ENCODE measurements around the gene MBD6. TPM values are rescaled to one million over a fixed set of nuclear protein-coding genes. Genes with fewer than 3 reads are reported as not detected.

MBD6 gene
- total and polyA plus RNA-seq, 2 donors from 2014 or later: 38.4 to 118 TPM

GRCh38 chr12:57497223-57498131, 25.1 kb upstream of the MBD6 start:
- TF ChIP-seq CTCF (IDR thresholded peaks at IDR 0.05; ENCODE audit: borderline replicate concordance, extremely low read depth, insufficient read depth): no peak

GRCh38 chr12:57498132-57498502, 24.5 kb upstream of the MBD6 start:
- Histone ChIP-seq H3K27me3 (ENCODE audit: control insufficient read depth, insufficient read depth, low read length) (no peaks in the 10 kb centered on the region), H3K4me1 (ENCODE audit: control insufficient read depth in 2 of 3, insufficient read depth in 2 of 3, low read depth in 1 of 3, low read length in 3 of 3) (no peaks in the 10 kb centered on the region), H3K9ac (ENCODE audit: low read length in 3 of 3) (no peak overlapping the region), H3K36me3 (ENCODE audit: control insufficient read depth in 2 of 3, insufficient read depth in 3 of 3, low read length in 3 of 3) (peaks cover 4 to 36% (median 26%) of the 10 kb centered on the region in 3 donors), H3K4me3 (ENCODE audit: low read length in 3 of 3) (no peak overlapping the region), H3K27ac (ENCODE audit: low read depth in 2 of 2, low read length in 2 of 2) (no peak overlapping the region), H3K9me3 (ENCODE audit: control insufficient read depth in 2 of 3, insufficient read depth in 1 of 3, low read length in 3 of 3) (no peaks in the 10 kb centered on the region)
- no peak for FAIRE-seq
- intact Hi-C loops (cut with DNase I): no loop called here
- DNase-seq: peak in 1 of 5 donors; percentile 69
- no peak for TF ChIP-seq CTCF (IDR thresholded peaks at IDR 0.05; ENCODE audit: borderline replicate concordance, extremely low read depth, insufficient read depth)

More at GRCh38 chr12:57497223-57498131, 25.1 kb upstream of the MBD6 start:
- H3K9ac ChIP-seq (ENCODE audit: low read length in 3 of 3): no peak overlapping the region
- H3K4me1 ChIP-seq (ENCODE audit: control insufficient read depth in 2 of 3, insufficient read depth in 2 of 3, low read depth in 1 of 3, low read length in 3 of 3): no peaks in the 10 kb centered on the region
- no peaks in the 10 kb centered on the region for H3K27me3 ChIP-seq (ENCODE audit: control insufficient read depth, insufficient read depth, low read length)
- DNase-seq (no peak), FAIRE-seq (no peak)
- H3K9me3 ChIP-seq (ENCODE audit: control insufficient read depth in 2 of 3, insufficient read depth in 1 of 3, low read length in 3 of 3): no peaks in the 10 kb centered on the region
- peaks cover 4 to 39% (median 26%) of the 10 kb centered on the region in 3 donors for H3K36me3 ChIP-seq (ENCODE audit: control insufficient read depth in 2 of 3, insufficient read depth in 3 of 3, low read length in 3 of 3)
- H3K4me3 ChIP-seq (ENCODE audit: low read length in 3 of 3): no peak overlapping the region
- H3K27ac ChIP-seq (ENCODE audit: low read depth in 2 of 2, low read length in 2 of 2): no peak overlapping the region
- intact Hi-C loops (cut with DNase I): no loop called here

- FAIRE-seq: no peak
- H3K9me3 ChIP-seq (ENCODE audit: control insufficient read depth in 2 of 3, insufficient read depth in 1 of 3, low read length in 3 of 3): no peaks in the 10 kb centered on the region
- intact Hi-C loops (cut with DNase I): no loop called here
- H3K4me3 ChIP-seq (ENCODE audit: low read length in 3 of 3): no peak overlapping the region
- no peaks in the 10 kb centered on the region for H3K4me1 ChIP-seq (ENCODE audit: control insufficient read depth in 2 of 3, insufficient read depth in 2 of 3, low read depth in 1 of 3, low read length in 3 of 3)
- DNase-seq: no peak
- H3K36me3 ChIP-seq (ENCODE audit: control insufficient read depth in 2 of 3, insufficient read depth in 3 of 3, low read length in 3 of 3): peaks cover 4 to 36% (median 26%) of the 10 kb centered on the region in 3 donors
- H3K27me3 ChIP-seq (ENCODE audit: control insufficient read depth, insufficient read depth, low read length): no peaks in the 10 kb centered on the region
- no peak for TF ChIP-seq CTCF (IDR thresholded peaks at IDR 0.05; ENCODE audit: borderline replicate concordance, extremely low read depth, insufficient read depth)
- H3K27ac ChIP-seq (ENCODE audit: low read depth in 2 of 2, low read length in 2 of 2): no peak overlapping the region
- H3K9ac ChIP-seq (ENCODE audit: low read length in 3 of 3): no peak overlapping the region
These were observed 24.1 kb upstream of the MBD6 start for GRCh38 chr12:57498571-57498970.
